Thyroid gland (tissue), 4 donors: ENCODE measurements around the gene VPS26C. TPM values are rescaled to one million over a fixed set of nuclear protein-coding genes. Genes with fewer than 3 reads are reported as not detected.
"Not testable (repeated sequence)": the region's sequence is repeated elsewhere in the genome, so short reads cannot be mapped to it uniquely, and the experiment has no call there.

ENCODE experiments used
- DNase-seq, 2 donors: peaks; one replicate each; pipeline ENCODE4 v3.0.0-alpha.2; 2019
- H3K27ac ChIP-seq, 3 donors: fragments of 200-600 bp; sonication (generic); 1 replicate in 2 of 3; 2 replicates in 1 of 3; pipeline ENCODE4 v1.5.1; 2016 to 2019; ENCODE audit warnings: mild to moderate bottlenecking in 1 of 3, moderate library complexity in 1 of 3
- H3K27me3 ChIP-seq: fragments of 200-600 bp; sonication (generic); one replicate; pipeline ENCODE4 v1.5.1; 2019
- H3K36me3 ChIP-seq, 2 donors: fragments of 200-600 bp; sonication (generic); one replicate each; pipeline ENCODE4 v1.5.1; 2016 to 2019
- H3K4me1 ChIP-seq, 2 donors: fragments of 200-600 bp; sonication (generic); one replicate each; pipeline ENCODE4 v1.5.1; 2017 to 2019
- H3K4me3 ChIP-seq, 3 donors: fragments of 200-600 bp; sonication (generic); replicated peaks in 1 of 3; 1 replicate in 2 of 3; 2 replicates in 1 of 3; pipeline ENCODE4 v1.5.1; 2016; ENCODE audit warnings: mild to moderate bottlenecking in 1 of 3
- H3K9me3 ChIP-seq: fragments of 200-600 bp; sonication (generic); one replicate; pipeline ENCODE4 v1.5.1; 2017
- CTCF ChIP-seq, 6 experiments: fragments of 200-600 bp in 3 of 6; fragments of 450-650 bp in 3 of 6; sonication (generic) in 3 of 6; IDR thresholded peaks; one replicate each; pipeline ENCODE4 v1.5.1; 2016 to 2019; ENCODE audit warnings: antibody characterized with exemption in 6 of 6, mild to moderate bottlenecking in 2 of 6, inconsistent platforms in 1 of 6, moderate library complexity in 1 of 6
- POLR2A ChIP-seq, 2 donors: fragments of 450-650 bp; IDR thresholded peaks; one replicate each; pipeline ENCODE4 v1.6.1; 2017; ENCODE audit warnings: antibody characterized with exemption in 2 of 2, mild to moderate bottlenecking in 2 of 2, moderate library complexity in 1 of 2
- WGBS, 2 donors: methylation state at CpG; one replicate each; pipeline ENCODE4 v1.1.5; 2017; 5-methylcytosine and 5-hydroxymethylcytosine counted together
- intact Hi-C: fragments of 100-400 bp; cut with DNase I; formaldehyde crosslinking; loops from one replicate; pipeline ENCODE4 v1.15.1; 2023
- total RNA-seq, 4 donors: library from RNA; depleted of rRNA; stranded (reverse); fragments of >200 nt; gene quantifications; one replicate each; pipeline ENCODE4 v1.2.3, GENCODE V29; 2016

The VPS26C gene
- total RNA-seq: 10 to 100 TPM; 44.8 to 76.2 (median 62.0) TPM

GRCh38 chr21:37267269-37268185, at the start of gene VPS26C:
Gene VPS26C, minus strand, starts transcription at chr21:37267334. Its CDS starts 40 bp downstream, at chr21:37267294.
- Histone ChIP-seq H3K36me3 (no peaks in the 10 kb centered on the region), H3K4me3 (peak within 1 kb of the TSS; percentile 50 to 99 (median 88)), H3K27me3 (no peaks in the 10 kb centered on the region), H3K4me1 (peaks cover 13 to 16% of the 10 kb centered on the region in 2 donors), H3K27ac (peak within 1 kb of the TSS; percentile 91 to 98 (median 97)), H3K9me3 (no peaks in the 10 kb centered on the region)
- WGBS, 2 donors: 0 to 1% methylated on average over 39 to 86 of the region's 86 CpGs
- TF ChIP-seq POLR2A (IDR thresholded peaks at IDR 0.05) (peak; percentile 67 to 82), CTCF (IDR thresholded peaks at IDR 0.05) (no peak)
- peak; percentile 99 for DNase-seq
- intact Hi-C loops: loop anchor here (2.0 to 10.0 kb wide), 3 partner anchors 95 to 297 kb away; partner anchors contain the start of genes PIGP and TTC3

GRCh38 chr21:37316072-37316471, 48.9 kb upstream of the VPS26C start:
- H3K4me1 ChIP-seq, H3K27ac ChIP-seq, H3K9me3 ChIP-seq, DNase-seq, intact Hi-C loops, H3K4me3 ChIP-seq, H3K27me3 ChIP-seq, H3K36me3 ChIP-seq: not testable (repeated sequence)
- 92 to 93% methylated on average over 2 of the region's 2 CpGs for WGBS, 2 donors

GRCh38 chr21:37300114-37300751, 33.1 kb upstream of the VPS26C start:
- DNase-seq: no peak
- Histone ChIP-seq H3K9me3 (no peaks in the 10 kb centered on the region), H3K27me3 (no peaks in the 10 kb centered on the region), H3K27ac (no peak overlapping the region), H3K36me3 (no peaks in the 10 kb centered on the region), H3K4me3 (no peak overlapping the region), H3K4me1 (no peaks in the 10 kb centered on the region)
- 79 to 81% methylated on average over 4 of the region's 4 CpGs for WGBS, 2 donors
- TF ChIP-seq CTCF (IDR thresholded peaks at IDR 0.05) (no peak), POLR2A (IDR thresholded peaks at IDR 0.05) (no peak)
- intact Hi-C loops: no loop called here

GRCh38 chr21:37297364-37297763, 30.2 kb upstream of the VPS26C start:
- H3K27ac ChIP-seq: no peak overlapping the region
- no peaks in the 10 kb centered on the region for H3K27me3 ChIP-seq
- TF ChIP-seq CTCF (IDR thresholded peaks at IDR 0.05) (no peak), POLR2A (IDR thresholded peaks at IDR 0.05) (no peak)
- H3K36me3 ChIP-seq: no peaks in the 10 kb centered on the region
- H3K4me3 ChIP-seq: no peak overlapping the region
- no peaks in the 10 kb centered on the region for H3K4me1 ChIP-seq
- intact Hi-C loops: no loop called here
- no peak for DNase-seq
- H3K9me3 ChIP-seq: no peaks in the 10 kb centered on the region
- WGBS, 2 donors: 70 to 88% methylated on average over 7 of the region's 7 CpGs

GRCh38 chr21:37294679-37295078, 27.5 kb upstream of the VPS26C start:
- Histone ChIP-seq H3K4me1 (no peaks in the 10 kb centered on the region), H3K36me3 (no peaks in the 10 kb centered on the region), H3K27ac (no peak overlapping the region), H3K4me3 (no peak overlapping the region), H3K9me3 (no peaks in the 10 kb centered on the region), H3K27me3 (no peaks in the 10 kb centered on the region)
- 45 to 51% methylated on average over 5 of the region's 5 CpGs for WGBS, 2 donors
- TF ChIP-seq CTCF (IDR thresholded peaks at IDR 0.05): no peak
- no peak for TF ChIP-seq POLR2A (IDR thresholded peaks at IDR 0.05)
- no peak for DNase-seq
- intact Hi-C loops: no loop called here
